Measurements from ENCODE around the gene C12orf50.
A peak's percentile ranks its signal among the peaks of the same experiment; 100 is the strongest.
"Not testable (repeated sequence)": the region's sequence is repeated elsewhere in the genome, so short reads cannot be mapped to it uniquely, and the experiment has no call there.

Gene C12orf50

DNA sequence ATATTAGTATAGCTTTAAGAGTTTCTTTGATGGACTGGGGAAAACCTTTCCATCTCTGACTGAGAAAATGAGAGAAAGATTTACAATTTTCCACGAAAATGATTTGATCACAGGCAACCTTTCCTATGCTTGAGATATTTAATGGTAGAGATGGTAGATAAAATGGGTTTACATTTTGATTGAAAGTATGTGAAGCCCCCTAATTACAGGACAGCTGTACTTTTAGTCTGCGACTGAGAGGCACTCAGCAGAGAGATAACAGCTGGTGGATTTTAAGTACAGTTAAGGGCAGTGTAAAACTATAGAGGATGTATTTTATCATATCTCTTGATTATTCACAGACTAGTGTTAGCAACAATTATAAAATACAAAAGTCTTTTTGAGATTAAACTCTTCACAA, 40.7 kb downstream of the C12orf50 start:
- no peak for DNase-seq (ENCODE audit: low spot score)

- DNase-seq (ENCODE audit: low spot score): no peak
Observed at GRCh38 chr12:87985069-87985675, 44.0 kb downstream of the C12orf50 start.

DNA sequence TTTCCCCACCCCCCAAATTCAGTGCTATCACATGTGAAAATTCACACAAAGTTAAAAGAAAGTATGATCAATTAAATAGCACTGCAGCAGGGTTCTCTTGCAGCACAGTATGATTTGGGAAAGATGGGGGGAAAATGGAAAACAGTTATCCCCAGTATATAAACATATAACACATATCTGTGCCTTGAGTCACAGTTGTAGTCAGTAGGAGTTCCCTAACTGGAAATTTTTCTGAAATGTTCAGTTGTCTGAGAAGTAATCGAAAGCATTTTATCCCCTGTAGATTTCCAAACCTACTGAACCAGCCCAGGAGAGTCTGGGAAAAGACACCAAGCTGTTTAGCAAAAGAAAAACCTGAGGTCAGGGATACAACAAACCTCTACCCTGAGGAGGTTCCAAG, 47.0 kb downstream of the C12orf50 start:
- no peak for DNase-seq (ENCODE audit: low spot score)

GRCh38 chr12:87981495-87981894, 47.7 kb downstream of the C12orf50 start:
- DNase-seq (ENCODE audit: low spot score): no peak

- no peak for DNase-seq (ENCODE audit: low spot score)
Observed at GRCh38 chr12:87975879-87976278, 53.3 kb downstream of the C12orf50 start.

DNA sequence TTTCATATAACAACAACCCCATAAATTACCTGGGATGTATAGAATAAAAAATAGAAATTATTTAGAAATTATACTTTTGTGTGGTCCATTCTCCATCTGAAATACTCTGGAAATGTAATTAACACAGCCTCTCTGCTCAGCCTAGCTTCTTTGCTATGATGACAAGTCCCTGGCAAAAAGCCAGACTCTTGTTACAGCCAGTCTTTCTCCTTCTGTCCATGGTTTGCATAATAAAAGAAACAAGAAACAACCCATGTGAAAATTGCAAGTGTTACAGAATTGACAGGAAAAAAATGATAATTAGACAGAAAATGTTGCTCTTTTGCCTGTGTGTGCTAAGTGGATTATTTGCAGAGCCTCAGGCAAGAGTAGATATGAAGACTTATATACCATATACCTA, 61.3 kb downstream of the C12orf50 start:
- DNase-seq (ENCODE audit: low spot score): no peak

GRCh38 chr12:87960566-87960965, 68.6 kb downstream of the C12orf50 start:
- DNase-seq (ENCODE audit: low spot score): no peak

DNA sequence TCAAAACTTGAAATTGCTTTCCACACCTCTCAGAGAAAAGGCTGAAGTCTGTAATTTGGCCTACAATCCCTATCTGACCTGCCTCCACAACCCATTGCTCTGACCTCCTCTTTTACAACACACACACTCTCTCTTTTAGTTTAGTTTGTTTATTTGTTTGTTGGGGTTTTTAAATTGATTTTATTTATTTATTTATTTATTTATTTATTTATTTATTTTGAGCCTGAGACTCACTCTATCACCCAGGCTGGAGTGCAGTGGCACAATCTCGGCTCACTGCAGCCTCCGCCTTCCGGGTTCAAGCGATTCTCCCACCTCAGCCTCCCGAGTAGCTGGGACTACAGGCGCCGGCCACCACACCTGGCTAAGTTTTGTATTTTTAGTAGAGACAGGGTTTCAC, 75.2 kb downstream of the C12orf50 start:
- not testable (repeated sequence) for DNase-seq (ENCODE audit: low spot score)

DNA sequence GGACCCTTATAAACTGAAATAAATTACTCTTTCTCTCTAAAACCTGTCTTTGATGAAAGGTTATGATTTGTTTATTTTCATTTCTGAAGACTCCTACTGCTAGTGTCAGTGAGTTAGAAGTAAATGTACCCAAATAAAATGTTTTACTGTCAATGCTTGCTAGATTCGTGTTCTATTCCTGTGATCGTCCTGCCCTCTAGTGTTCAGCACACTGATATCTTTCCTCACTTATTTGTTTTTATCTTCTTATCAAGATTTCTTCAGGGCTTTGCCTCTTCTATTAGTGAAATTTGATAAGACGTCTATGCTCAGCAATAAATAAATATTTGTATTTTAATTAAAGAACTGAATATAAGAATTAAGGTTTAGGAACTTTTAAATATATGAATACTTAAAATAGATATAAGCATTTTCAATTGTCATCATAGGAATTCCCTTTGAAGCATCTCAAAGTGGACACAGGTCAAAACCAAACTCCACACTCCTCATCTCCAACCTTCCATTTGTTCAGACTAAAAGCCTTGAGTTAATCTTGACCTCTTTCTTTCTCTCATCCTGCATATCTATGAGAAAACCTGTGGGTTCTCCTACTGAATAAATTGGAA, 75.8 kb downstream of the C12orf50 start:
- peak; percentile 41 for DNase-seq (ENCODE audit: low spot score)

DNA sequence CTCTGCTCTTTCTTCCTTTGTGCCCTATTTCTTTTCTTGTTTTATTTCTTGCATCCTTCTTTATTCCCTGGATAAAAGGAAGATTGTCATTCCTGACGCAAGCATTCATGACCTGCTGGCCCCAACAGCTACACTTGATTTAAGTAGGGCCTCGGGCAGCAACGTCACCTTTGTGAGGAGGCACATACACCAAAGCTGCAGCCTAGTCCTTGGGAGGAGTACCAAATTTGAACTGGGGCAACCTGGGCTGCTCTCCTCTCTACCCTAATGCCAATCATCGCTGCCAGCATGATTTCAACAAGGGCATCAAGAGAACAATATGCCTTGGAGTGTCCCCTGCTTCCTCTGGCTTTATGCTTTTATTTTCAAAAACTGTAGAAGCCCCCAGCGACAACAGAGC, 76.4 kb downstream of the C12orf50 start:
- peak; percentile 13 for DNase-seq (ENCODE audit: low spot score)

- no peak for DNase-seq (ENCODE audit: low spot score)
Observed at GRCh38 chr12:87952223-87952622, 77.0 kb downstream of the C12orf50 start.

DNA sequence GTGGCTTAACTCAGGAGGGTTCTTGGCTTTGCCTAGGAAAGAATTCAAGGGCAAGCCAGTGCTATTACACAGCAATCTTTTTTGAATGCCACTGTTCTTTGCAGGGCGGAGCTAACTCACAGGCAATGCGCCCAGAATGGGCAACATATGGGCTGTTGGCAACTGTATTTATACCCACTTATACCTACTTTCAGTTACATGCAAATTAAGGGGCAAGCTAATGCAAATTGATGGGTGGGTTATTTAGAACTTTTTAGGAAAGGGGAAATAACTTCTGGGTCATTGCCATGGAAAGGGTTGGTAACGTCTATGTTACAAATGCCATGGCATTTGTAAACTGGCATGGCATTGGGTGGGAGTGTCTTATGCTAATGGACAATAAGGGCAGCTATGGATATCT, 85.4 kb downstream of the C12orf50 start:
- DNase-seq (ENCODE audit: low spot score): no peak

GRCh38 chr12:87943023-87943422, 86.2 kb downstream of the C12orf50 start:
- no peak for DNase-seq (ENCODE audit: low spot score)

DNA sequence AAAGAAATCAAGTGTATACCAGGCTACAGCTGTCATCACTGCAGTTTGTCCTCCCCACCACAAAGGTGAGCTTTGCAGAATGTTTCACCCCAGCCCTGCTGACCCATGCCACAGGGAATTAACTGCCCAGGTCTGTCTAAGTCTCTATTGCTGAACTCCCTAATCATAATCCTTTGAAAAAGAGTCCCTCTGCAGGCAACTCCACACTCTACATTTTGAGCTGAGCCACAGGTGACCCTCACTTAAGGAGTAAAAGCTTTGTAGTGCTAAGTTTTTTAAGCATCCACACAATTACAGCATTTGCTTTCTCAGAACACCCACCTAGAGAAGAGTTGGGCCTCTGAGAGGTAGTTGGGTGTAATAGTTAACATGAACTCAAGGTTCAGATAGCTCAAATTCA, 90.0 kb downstream of the C12orf50 start:
- DNase-seq (ENCODE audit: low spot score): no peak

- no peak for DNase-seq (ENCODE audit: low spot score)
Observed at GRCh38 chr12:87935216-87935615, 94.0 kb downstream of the C12orf50 start.

- no peak for DNase-seq (ENCODE audit: low spot score)
Observed at GRCh38 chr12:87933991-87934390, 95.2 kb downstream of the C12orf50 start.

GRCh38 chr12:87931812-87932211, 97.4 kb downstream of the C12orf50 start:
- DNase-seq (ENCODE audit: low spot score): no peak

GRCh38 chr12:87930627-87931026, 98.6 kb downstream of the C12orf50 start:
- DNase-seq (ENCODE audit: low spot score): no peak
